HepG2 (cell line): ENCODE results near the gene TAS2R10. TPM values are rescaled to one million over a fixed set of nuclear protein-coding genes. Genes with fewer than 3 reads are reported as not detected.

Source experiments
- ATAC-seq: fragments of 200-7000 bp; cut with Tn5 transposase; 3 replicates; pipeline ENCODE4 v1.9.1; 2020; ENCODE audit warnings: mild to moderate bottlenecking, moderate library complexity
- BruUV-seq: library from RNA; stranded (reverse); fragments of 400-500 nt; replicated peaks from 2 replicates; lab custom pipeline; 2021; lab: Mats Ljungman, UMichigan
- CTCF ChIA-PET: fragments of 300-600 bp; formaldehyde crosslinking; extraction: SDS; loops from one replicate; lab custom pipeline; 2021; ENCODE audit warnings: low total read pairs, inconsistent platforms, low intra/inter-chr PET ratio; lab: Yijun Ruan, JAX
- POLR2A ChIA-PET: fragments of 350-600 bp; sonication (Branson Sonifier 250); formaldehyde crosslinking; loops from one replicate; lab custom pipeline; 2020; ENCODE audit warnings: antibody characterized with exemption, inconsistent platforms; lab: Yijun Ruan, JAX
- DNase-seq: peaks from one replicate; pipeline ENCODE4 v3.0.0-alpha.2; 2015; ENCODE audit warnings: low spot score
- FAIRE-seq: peaks from 3 replicates; lab custom pipeline; 2011; peaks lifted over from hg19 to GRCh38; lab: Jason Lieb, UNC
- H2AFZ ChIP-seq: one replicate; pipeline ENCODE4 v1.6.1; 2011; ENCODE audit warnings: low read length, inconsistent platforms
- H3K27ac ChIP-seq: fragments of 300-600 bp; 3 replicates; pipeline ENCODE4 v1.8.0; 2011; ENCODE audit warnings: mixed run types, mild to moderate bottlenecking, mixed read lengths, low read length, inconsistent platforms; ENCODE audit not compliant: insufficient read depth; ENCODE audit errors: extremely low read length
- H3K27me3 ChIP-seq, 2 experiments: fragments of 200-600 bp in 1 of 2; 2 replicates in 1 of 2; 3 replicates in 1 of 2; pipeline versions ENCODE4 v1.6.0 to v1.8.0; 2011; ENCODE audit warnings: low read length in 2 of 2, mild to moderate bottlenecking in 2 of 2, moderate library complexity in 2 of 2, inconsistent platforms in 1 of 2; ENCODE audit not compliant: insufficient read depth in 2 of 2, control insufficient read depth in 1 of 2
- H3K36me3 ChIP-seq, 2 experiments: fragments of 200-600 bp in 1 of 2; replicated peaks in 1 of 2; 2 replicates in 1 of 2; 3 replicates in 1 of 2; pipeline versions ENCODE4 v1.5.1 to v1.8.0; 2011; ENCODE audit warnings: low read length in 2 of 2, inconsistent platforms in 1 of 2; ENCODE audit not compliant: insufficient read depth in 2 of 2, control insufficient read depth in 1 of 2
- H3K4me1 ChIP-seq: 2 replicates; pipeline ENCODE4 v1.5.1; 2012; ENCODE audit warnings: low read length, inconsistent platforms; ENCODE audit not compliant: insufficient read depth
- H3K4me2 ChIP-seq: 2 replicates; pipeline ENCODE4 v1.6.0; 2011; ENCODE audit warnings: low read depth, low read length, inconsistent platforms
- H3K4me3 ChIP-seq, 3 experiments: fragments of 200-600 bp in 1 of 3; sonication (generic), shearing (Covaris generic) in 1 of 3; replicated peaks in 1 of 3; 2 replicates each; pipeline ENCODE4 v1.5.1; 2011 to 2016; ENCODE audit warnings: low read length in 3 of 3, inconsistent platforms in 2 of 3, low read depth in 2 of 3, mild to moderate bottlenecking in 2 of 3, control low read depth in 1 of 3, mixed read lengths in 1 of 3; ENCODE audit not compliant: insufficient read depth in 1 of 3
- H3K79me2 ChIP-seq: one replicate; pipeline ENCODE4 v1.6.1; 2011; ENCODE audit warnings: low read length, inconsistent platforms; ENCODE audit not compliant: insufficient read depth
- H3K9ac ChIP-seq: 2 replicates; pipeline ENCODE4 v1.6.0; 2011; ENCODE audit warnings: mild to moderate bottlenecking, low read depth, low read length, inconsistent platforms; ENCODE audit not compliant: insufficient read depth
- H3K9me3 ChIP-seq: 2 replicates; pipeline ENCODE4 v1.5.1; 2012; ENCODE audit warnings: mild to moderate bottlenecking, low read length
- H4K20me1 ChIP-seq: 2 replicates; pipeline ENCODE4 v1.6.0; 2011; ENCODE audit warnings: inconsistent platforms, mild to moderate bottlenecking, low read length, moderate library complexity; ENCODE audit not compliant: insufficient read depth
- ATF7 ChIP-seq, 2 experiments: fragments of 450-650 bp in 1 of 2; sonication (generic) in 1 of 2; formaldehyde crosslinking in 1 of 2; IDR thresholded peaks; 2 replicates each; pipeline versions ENCODE4 v1.4.0 to v1.6.1; 2016 to 2020; ENCODE audit warnings: antibody characterized with exemption in 1 of 2, mild to moderate bottlenecking in 1 of 2, missing genetic modification reagents in 1 of 2
- BCL6 ChIP-seq: IDR thresholded peaks from 2 replicates; pipeline ENCODE4 v1.6.1; 2016; ENCODE audit warnings: missing genetic modification reagents, missing compliant biosample characterization
- GMEB1 ChIP-seq: sonication (generic); formaldehyde crosslinking; IDR thresholded peaks from 2 replicates; pipeline ENCODE4 v1.5.1; 2020; ENCODE audit warnings: missing genetic modification reagents, mild to moderate bottlenecking, borderline replicate concordance
- HOXA9 ChIP-seq: sonication (generic); formaldehyde crosslinking; IDR thresholded peaks from 2 replicates; pipeline ENCODE4 v1.8.1; 2022; ENCODE audit warnings: missing genetic modification reagents, mild to moderate bottlenecking, moderate library complexity, borderline replicate concordance
- PRDM4 ChIP-seq: sonication (generic); formaldehyde crosslinking; IDR thresholded peaks from 2 replicates; pipeline ENCODE4 v1.9.0; 2021; ENCODE audit warnings: missing genetic modification reagents, borderline replicate concordance
- RBFOX2 ChIP-seq: fragments of 200-400 bp; formaldehyde crosslinking; IDR thresholded peaks from 2 replicates; pipeline ENCODE4 v1.6.1; 2017; ENCODE audit warnings: low read depth, mild to moderate bottlenecking, low read length
- RELA ChIP-seq: sonication (generic); formaldehyde crosslinking; IDR thresholded peaks from 2 replicates; pipeline ENCODE4 v1.4.0; 2020; ENCODE audit warnings: missing genetic modification reagents
- RFXAP ChIP-seq: sonication (generic); formaldehyde crosslinking; IDR thresholded peaks from 2 replicates; pipeline ENCODE4 v1.4.0; 2020; ENCODE audit warnings: missing genetic modification reagents, borderline replicate concordance
- ZFP41 ChIP-seq: sonication (generic); formaldehyde crosslinking; IDR thresholded peaks from 2 replicates; pipeline ENCODE4 v1.4.0; 2020; ENCODE audit warnings: mild to moderate bottlenecking, missing genetic modification reagents, borderline replicate concordance
- ZNF124 ChIP-seq: sonication (generic); formaldehyde crosslinking; IDR thresholded peaks from 2 replicates; pipeline ENCODE4 v1.4.0; 2020; ENCODE audit warnings: missing genetic modification reagents
- ZNF24 ChIP-seq: fragments of 450-650 bp; IDR thresholded peaks from 2 replicates; pipeline ENCODE4 v1.6.1; 2017; ENCODE audit warnings: antibody characterized with exemption, mild to moderate bottlenecking
- ZNF775 ChIP-seq: sonication (generic); formaldehyde crosslinking; IDR thresholded peaks from 2 replicates; pipeline ENCODE4 v1.4.0; 2020; ENCODE audit warnings: missing genetic modification reagents, mild to moderate bottlenecking, moderate library complexity, borderline replicate concordance
- WGBS: methylation state at CpG from one replicate; pipeline ENCODE4 v1.1.6; 2017; ENCODE audit warnings: low lambda C conversion rate; 5-methylcytosine and 5-hydroxymethylcytosine counted together
- in situ Hi-C: cut with HindIII; loops from 2 replicates; pipeline ENCODE4 v1.10.0; 2017; ENCODE audit warnings: low pct_unique_long_range_greater_than_20kb; ENCODE audit not compliant: extremely low pct_ligation_motif_present
- intact Hi-C: fragments of 100-400 bp; cut with micrococcal nuclease; formaldehyde crosslinking; loops from one replicate; pipeline ENCODE4 v1.10.0; 2022; ENCODE audit not compliant: unreplicated experiment
- polyA plus RNA-seq, 8 experiments: library from polyadenylated mRNA; depleted of rRNA in 3 of 8; stranded (reverse) in 7 of 8; unstranded in 1 of 8; fragments of >200 nt; fragmentation: Illumina TruSeq in 4 of 8; extraction: Trizol in 4 of 8; gene quantifications; 2 replicates each; pipeline versions ENCODE4 v1.2.1 to v1.2.3, GENCODE V29; 2011 to 2016; ENCODE audit warnings: low read depth in 4 of 8, missing spikeins in 1 of 8, mixed read lengths in 1 of 8; ENCODE audit not compliant: insufficient read depth in 1 of 8
- total RNA-seq, 5 experiments: library from RNA; depleted of rRNA; stranded (reverse); fragments of >200 nt; fragmentation: Illumina TruSeq; extraction: Trizol; gene quantifications; 2 replicates each; pipeline ENCODE4 v1.2.3, GENCODE V29; 2016; ENCODE audit warnings: low read depth in 1 of 5
- TF ChIP-seq, protein P1 (sequence below): sonication (generic); formaldehyde crosslinking; IDR thresholded peaks from 2 replicates; pipeline ENCODE4 v1.5.0; 2020; ENCODE audit warnings: mild to moderate bottlenecking, low read depth, missing genetic modification reagents, borderline replicate concordance

The TAS2R10 gene
- total and polyA plus RNA-seq, 2 of the 13 experiments (the other 11 are each of a cell fraction or from before 2014, with no cell fraction given), result 0.98 to 1.00 TPM

GRCh38 chr12:10811883-10812536 lies 14.1 kb downstream of the TAS2R10 start:
- in situ Hi-C loops (no loop called here), intact Hi-C loops (no loop called here)
- no TSS peak for BruUV-seq
- no peak for ATAC-seq
- FAIRE-seq, result no peak
- H3K9ac ChIP-seq, result no peak overlapping the region
- H3K27me3 ChIP-seq, result peaks cover 0 to 4% of the 10 kb centered on the region in 2 experiments; a peak in 1 of 5 replicates
- H4K20me1 ChIP-seq, result no peaks in the 10 kb centered on the region
- no peaks in the 10 kb centered on the region for H3K9me3 ChIP-seq
- H3K36me3 ChIP-seq, result no peaks in the 10 kb centered on the region
- H3K27ac ChIP-seq, result no peak overlapping the region
- no peak overlapping the region for H3K4me3 ChIP-seq
- 0% methylated on average over 3 of the region's 3 CpGs for WGBS
- no peak overlapping the region for H2AFZ ChIP-seq
- no peaks in the 10 kb centered on the region for H3K4me1 ChIP-seq
- no peak for DNase-seq
- POLR2A ChIA-PET, result no interaction called here
- no peaks in the 10 kb centered on the region for H3K79me2 ChIP-seq
- CTCF ChIA-PET, result no interaction called here
- peak; percentile 64 for TF ChIP-seq ATF7 (IDR thresholded peaks at IDR 0.05)
- no peak for TF ChIP-seq ATF7 (CRISPR knock-in tag; IDR thresholded peaks at IDR 0.05)
- no peak for TF ChIP-seq RFXAP (CRISPR knock-in tag)
- no peak overlapping the region for H3K4me2 ChIP-seq

- FAIRE-seq (no peak), DNase-seq (no peak), ATAC-seq (no peak)
- in situ Hi-C loops, result no loop called here
- H3K27me3 ChIP-seq, result peaks cover 0 to 4% of the 10 kb centered on the region in 2 experiments; a peak in 1 of 5 replicates
- H3K4me1 ChIP-seq, result no peaks in the 10 kb centered on the region
- no TSS peak for BruUV-seq
- CTCF ChIA-PET, result no interaction called here
- no peak within 1 kb of the TSS for H3K4me2 ChIP-seq
- POLR2A ChIA-PET, result no interaction called here
- no peaks in the 10 kb centered on the region for H3K36me3 ChIP-seq
- H3K27ac ChIP-seq, result no peak within 1 kb of the TSS
- intact Hi-C loops, result no loop called here
- H4K20me1 ChIP-seq, result no peaks in the 10 kb centered on the region
- no peaks in the 10 kb centered on the region for H3K9me3 ChIP-seq
- no peak within 1 kb of the TSS for H2AFZ ChIP-seq
- no peak within 1 kb of the TSS for H3K9ac ChIP-seq
- H3K79me2 ChIP-seq, result no peaks in the 10 kb centered on the region
- no peak within 1 kb of the TSS for H3K4me3 ChIP-seq
- TF ChIP-seq ZNF124 (CRISPR knock-in tag) (no peak), HOXA9 (no peak), RBFOX2 (no peak), ZFP41 (CRISPR knock-in tag) (no peak), RELA (CRISPR knock-in tag) (no peak), BCL6 (CRISPR knock-in tag) (no peak), ZNF24 (no peak), ZNF775 (CRISPR knock-in tag) (no peak), GMEB1 (no peak), PRDM4 (CRISPR knock-in tag) (no peak)
- TF ChIP-seq, protein P1, sequence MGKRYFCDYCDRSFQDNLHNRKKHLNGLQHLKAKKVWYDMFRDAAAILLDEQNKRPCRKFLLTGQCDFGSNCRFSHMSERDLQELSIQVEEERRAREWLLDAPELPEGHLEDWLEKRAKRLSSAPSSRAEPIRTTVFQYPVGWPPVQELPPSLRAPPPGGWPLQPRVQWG, result no peak
Measured at GRCh38 chr12:10810068-10810467, 16.1 kb downstream of the TAS2R10 start, which contains the start of gene TAS2R9. Gene TAS2R9, minus strand, starts transcription at chr12:10810168. Its CDS starts 93 bp downstream, at chr12:10810075.
